ENCODE data around the gene WFDC10B. TPM values are rescaled to one million over a fixed set of nuclear protein-coding genes. Genes with fewer than 3 reads are reported as not detected.
"Not testable (repeated sequence)": the region's sequence is repeated elsewhere in the genome, so short reads cannot be mapped to it uniquely, and the experiment has no call there.

WFDC10B gene
- total and polyA plus RNA-seq, 9 of the 15 experiments (the other 6 are each of a cell fraction or from before 2014, with no cell fraction given), result not detected

DNA sequence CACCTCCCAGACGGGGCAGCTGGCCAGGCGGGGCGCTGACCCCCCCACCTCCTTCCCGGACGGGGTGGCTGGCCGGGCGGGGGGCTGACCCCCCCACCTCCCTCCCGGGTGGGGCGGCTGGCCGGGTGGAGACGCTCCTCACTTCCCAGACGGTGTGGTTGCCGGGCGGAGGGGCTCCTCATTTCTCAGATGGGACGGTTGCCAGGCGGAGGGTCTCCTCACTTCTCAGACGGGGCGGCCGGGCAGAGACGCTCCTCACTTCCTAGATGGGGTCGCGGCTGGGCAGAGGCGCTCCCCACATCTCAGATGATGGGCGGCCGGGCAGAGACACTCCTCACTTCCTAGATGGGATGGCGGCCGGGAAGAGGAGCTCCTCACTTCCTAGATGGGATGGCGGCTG lies 59.0 kb downstream of the WFDC10B start:
- ATAC-seq; H3K4me2 ChIP-seq (ENCODE audit: insufficient read depth, low read length); H3K27ac ChIP-seq (ENCODE audit: extremely low read depth, low read depth, low read length); CTCF ChIA-PET (ENCODE audit: low intra/inter-chr PET ratio); H3K9me3 ChIP-seq (replicated peaks; ENCODE audit: control insufficient read depth, insufficient read depth, low read depth, low read length); H3K9ac ChIP-seq (ENCODE audit: insufficient read depth in 1 of 2, low read depth in 2 of 2, low read length in 2 of 2); POLR2A ChIA-PET; H3K4me1 ChIP-seq (replicated peaks in 1 of 2; ENCODE audit: control insufficient read depth in 2 of 2, insufficient read depth in 2 of 2, low read length in 2 of 2); FAIRE-seq; H3K79me2 ChIP-seq (ENCODE audit: control insufficient read depth, insufficient read depth, low read length); H3K9me1 ChIP-seq (ENCODE audit: control insufficient read depth, insufficient read depth, low read length); BruUV-seq (replicated peaks); DNase-seq (ENCODE audit: extremely low read depth in 1 of 4, low spot score in 3 of 4); H4K20me1 ChIP-seq (replicated peaks; ENCODE audit: control insufficient read depth, insufficient read depth, low read length); intact Hi-C loops (cut with micrococcal nuclease); H2AFZ ChIP-seq (ENCODE audit: low read depth, low read length); H3K4me3 ChIP-seq; H3K36me3 ChIP-seq (ENCODE audit: control insufficient read depth, insufficient read depth, low read length); in situ Hi-C loops (cut with MboI); H3K27me3 ChIP-seq (ENCODE audit: control insufficient read depth in 2 of 2, insufficient read depth in 2 of 2, low read length in 2 of 2): not testable (repeated sequence)
- 20% methylated on average over 3 of the region's 28 CpGs for WGBS (ENCODE audit: insufficient coverage, low coverage, missing lambda C conversion rate)

GRCh38 chr20:45641076-45641475 lies 63.7 kb downstream of the WFDC10B start:
- FAIRE-seq; intact Hi-C loops (cut with micrococcal nuclease); H3K9ac ChIP-seq (ENCODE audit: insufficient read depth in 1 of 2, low read depth in 2 of 2, low read length in 2 of 2); H3K79me2 ChIP-seq (ENCODE audit: control insufficient read depth, insufficient read depth, low read length); H3K4me2 ChIP-seq (ENCODE audit: insufficient read depth, low read length); H4K20me1 ChIP-seq (replicated peaks; ENCODE audit: control insufficient read depth, insufficient read depth, low read length); BruUV-seq (replicated peaks); H2AFZ ChIP-seq (ENCODE audit: low read depth, low read length); H3K9me3 ChIP-seq (replicated peaks; ENCODE audit: control insufficient read depth, insufficient read depth, low read depth, low read length); H3K36me3 ChIP-seq (ENCODE audit: control insufficient read depth, insufficient read depth, low read length); H3K4me3 ChIP-seq; CTCF ChIA-PET (ENCODE audit: low intra/inter-chr PET ratio); POLR2A ChIA-PET; H3K27ac ChIP-seq (ENCODE audit: extremely low read depth, low read depth, low read length); ATAC-seq; H3K27me3 ChIP-seq (ENCODE audit: control insufficient read depth in 2 of 2, insufficient read depth in 2 of 2, low read length in 2 of 2); in situ Hi-C loops (cut with MboI); DNase-seq (ENCODE audit: extremely low read depth in 1 of 4, low spot score in 3 of 4); H3K9me1 ChIP-seq (ENCODE audit: control insufficient read depth, insufficient read depth, low read length); H3K4me1 ChIP-seq (replicated peaks in 1 of 2; ENCODE audit: control insufficient read depth in 2 of 2, insufficient read depth in 2 of 2, low read length in 2 of 2): not testable (repeated sequence)
- WGBS (ENCODE audit: insufficient coverage, low coverage, missing lambda C conversion rate), result 4% methylated on average over 8 of the region's 24 CpGs

Data from K562 (cell line).